Measurements from ENCODE around the gene ZCCHC10. TPM values are rescaled to one million over a fixed set of nuclear protein-coding genes. Genes with fewer than 3 reads are reported as not detected.
"Not testable (repeated sequence)": the region's sequence is repeated elsewhere in the genome, so short reads cannot be mapped to it uniquely, and the experiment has no call there.

ZCCHC10 gene
- total and polyA plus RNA-seq, 2 experiments from 2014 or later, result 30.7 to 33.0 TPM

DNA sequence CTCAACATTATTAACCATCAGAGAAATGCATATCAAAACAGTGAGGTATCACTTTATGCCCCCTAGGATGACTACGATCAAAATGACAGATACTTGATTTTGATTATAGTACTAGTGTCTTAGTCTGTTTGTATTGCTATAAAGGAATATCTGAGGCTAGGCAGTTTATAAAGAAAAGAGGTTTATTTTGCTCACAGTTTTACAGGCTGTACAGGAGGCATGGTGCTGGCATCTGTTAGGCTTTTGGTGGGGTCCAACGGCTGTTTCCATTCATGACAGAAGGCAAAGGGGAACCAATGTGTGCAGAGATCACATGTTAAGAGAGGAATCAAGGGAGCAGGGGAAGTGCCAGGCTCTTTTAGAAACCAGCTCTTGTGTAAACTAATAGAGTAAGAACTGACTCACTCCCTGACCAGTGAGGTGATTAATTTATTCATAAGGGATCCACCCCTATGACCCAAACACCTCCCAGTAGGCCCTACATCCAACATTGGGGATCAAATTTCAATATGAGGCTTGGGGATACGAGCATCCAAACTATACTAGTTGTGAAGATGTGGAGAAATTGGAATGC is 46.9 kb downstream of the ZCCHC10 start:
- no peak for TF ChIP-seq EZH2phosphoT487 (IDR thresholded peaks at IDR 0.05; ENCODE audit: low read depth, severe bottlenecking, unreplicated experiment)
- TF ChIP-seq, protein P1, sequence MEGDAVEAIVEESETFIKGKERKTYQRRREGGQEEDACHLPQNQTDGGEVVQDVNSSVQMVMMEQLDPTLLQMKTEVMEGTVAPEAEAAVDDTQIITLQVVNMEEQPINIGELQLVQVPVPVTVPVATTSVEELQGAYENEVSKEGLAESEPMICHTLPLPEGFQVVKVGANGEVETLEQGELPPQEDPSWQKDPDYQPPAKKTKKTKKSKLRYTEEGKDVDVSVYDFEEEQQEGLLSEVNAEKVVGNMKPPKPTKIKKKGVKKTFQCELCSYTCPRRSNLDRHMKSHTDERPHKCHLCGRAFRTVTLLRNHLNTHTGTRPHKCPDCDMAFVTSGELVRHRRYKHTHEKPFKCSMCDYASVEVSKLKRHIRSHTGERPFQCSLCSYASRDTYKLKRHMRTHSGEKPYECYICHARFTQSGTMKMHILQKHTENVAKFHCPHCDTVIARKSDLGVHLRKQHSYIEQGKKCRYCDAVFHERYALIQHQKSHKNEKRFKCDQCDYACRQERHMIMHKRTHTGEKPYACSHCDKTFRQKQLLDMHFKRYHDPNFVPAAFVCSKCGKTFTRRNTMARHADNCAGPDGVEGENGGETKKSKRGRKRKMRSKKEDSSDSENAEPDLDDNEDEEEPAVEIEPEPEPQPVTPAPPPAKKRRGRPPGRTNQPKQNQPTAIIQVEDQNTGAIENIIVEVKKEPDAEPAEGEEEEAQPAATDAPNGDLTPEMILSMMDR (IDR thresholded peaks at IDR 0.05; ENCODE audit: poor library complexity), result no peak
- no peak for TF ChIP-seq EZH2 (IDR thresholded peaks at IDR 0.05; ENCODE audit: borderline replicate concordance)
- H3K27me3 ChIP-seq, result no peaks in the 10 kb centered on the region
- H3K4me3 ChIP-seq, result no peak overlapping the region
- DNase-seq (ENCODE audit: low spot score), result no peak
- no peaks in the 10 kb centered on the region for H3K9me2 ChIP-seq (replicated peaks; ENCODE audit: insufficient read depth)
- no peak overlapping the region for H3K4me2 ChIP-seq
- no peaks in the 10 kb centered on the region for H4K20me1 ChIP-seq (ENCODE audit: insufficient read depth, poor library complexity, severe bottlenecking)
- no peaks in the 10 kb centered on the region for H3K9me3 ChIP-seq (ENCODE audit: low read depth)
- WGBS (ENCODE audit: low lambda C conversion rate, missing lambda C conversion rate), result 90% methylated on average over 3 of the region's 3 CpGs
- no peaks in the 10 kb centered on the region for H3K4me1 ChIP-seq (ENCODE audit: insufficient read depth)
- H3K27ac ChIP-seq, result no peak overlapping the region
- no peaks in the 10 kb centered on the region for H3K36me3 ChIP-seq (replicated peaks; ENCODE audit: insufficient read depth, low read depth)
- H3K79me2 ChIP-seq, result no peaks in the 10 kb centered on the region
- H2AFZ ChIP-seq, result no peak overlapping the region

DNA sequence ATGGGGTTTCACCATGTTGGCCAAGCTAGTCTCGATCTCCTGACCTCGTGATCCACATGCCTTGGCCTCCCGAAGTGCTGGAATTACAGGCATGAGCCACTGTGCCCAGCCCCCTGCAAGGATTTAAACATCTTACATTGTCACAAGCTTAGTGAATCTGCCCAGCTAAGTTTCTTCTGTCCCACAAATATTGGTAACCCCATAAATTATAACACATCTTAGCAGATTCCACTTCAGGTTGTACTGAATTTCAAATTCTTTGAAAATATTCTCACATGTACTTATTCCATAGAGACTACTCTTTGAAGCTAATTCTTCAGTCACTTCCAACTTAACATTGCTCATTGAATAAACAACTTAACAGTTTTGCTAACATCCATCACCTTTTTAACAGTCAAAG is 49.5 kb downstream of the ZCCHC10 start:
- no peaks in the 10 kb centered on the region for H3K79me2 ChIP-seq
- H4K20me1 ChIP-seq (ENCODE audit: insufficient read depth, poor library complexity, severe bottlenecking), result no peaks in the 10 kb centered on the region
- TF ChIP-seq EZH2phosphoT487 (IDR thresholded peaks at IDR 0.05; ENCODE audit: low read depth, severe bottlenecking, unreplicated experiment) (no peak), EZH2 (IDR thresholded peaks at IDR 0.05; ENCODE audit: borderline replicate concordance) (no peak)
- TF ChIP-seq, protein P1 (IDR thresholded peaks at IDR 0.05; ENCODE audit: poor library complexity), result no peak
- no peak overlapping the region for H3K27ac ChIP-seq
- no peaks in the 10 kb centered on the region for H3K9me3 ChIP-seq (ENCODE audit: low read depth)
- no peak overlapping the region for H2AFZ ChIP-seq
- H3K27me3 ChIP-seq, result no peaks in the 10 kb centered on the region
- H3K4me2 ChIP-seq, result no peak overlapping the region
- H3K4me1 ChIP-seq (ENCODE audit: insufficient read depth), result no peaks in the 10 kb centered on the region
- H3K36me3 ChIP-seq (replicated peaks; ENCODE audit: insufficient read depth, low read depth), result no peaks in the 10 kb centered on the region
- H3K9me2 ChIP-seq (replicated peaks; ENCODE audit: insufficient read depth), result no peaks in the 10 kb centered on the region
- 90% methylated on average over 3 of the region's 3 CpGs for WGBS (ENCODE audit: low lambda C conversion rate, missing lambda C conversion rate)
- H3K4me3 ChIP-seq, result no peak overlapping the region
- DNase-seq (ENCODE audit: low spot score), result no peak

DNA sequence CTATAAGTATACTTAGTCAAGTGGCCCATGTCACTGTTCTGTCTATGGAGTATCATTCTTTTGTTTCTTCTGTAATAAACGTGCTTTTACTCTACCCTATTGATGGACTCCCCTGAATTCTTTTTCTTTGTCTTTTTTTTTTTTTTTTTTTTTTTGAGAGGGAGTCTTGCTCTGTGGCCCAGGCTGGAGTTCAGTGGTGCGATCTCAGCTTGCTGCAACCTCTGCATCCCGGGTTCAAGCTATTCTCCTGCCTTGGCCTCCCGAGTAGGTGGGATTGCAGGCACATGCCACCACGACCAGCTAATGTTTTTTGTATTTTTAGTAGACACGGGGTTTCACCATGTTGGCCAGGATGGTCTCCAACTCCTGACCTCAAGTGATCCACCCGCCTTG is 53.9 kb downstream of the ZCCHC10 start:
- H3K4me2 ChIP-seq; H3K79me2 ChIP-seq; H3K27me3 ChIP-seq; H3K9me2 ChIP-seq (replicated peaks; ENCODE audit: insufficient read depth); DNase-seq (ENCODE audit: low spot score); H3K9me3 ChIP-seq (ENCODE audit: low read depth); H2AFZ ChIP-seq; H4K20me1 ChIP-seq (ENCODE audit: insufficient read depth, poor library complexity, severe bottlenecking); H3K4me1 ChIP-seq (ENCODE audit: insufficient read depth); H3K4me3 ChIP-seq; H3K36me3 ChIP-seq (replicated peaks; ENCODE audit: insufficient read depth, low read depth): not testable (repeated sequence)
- H3K27ac ChIP-seq, result peak overlapping the region; percentile 25
- WGBS (ENCODE audit: low lambda C conversion rate, missing lambda C conversion rate), result 99% methylated on average over 7 of the region's 7 CpGs

DNA sequence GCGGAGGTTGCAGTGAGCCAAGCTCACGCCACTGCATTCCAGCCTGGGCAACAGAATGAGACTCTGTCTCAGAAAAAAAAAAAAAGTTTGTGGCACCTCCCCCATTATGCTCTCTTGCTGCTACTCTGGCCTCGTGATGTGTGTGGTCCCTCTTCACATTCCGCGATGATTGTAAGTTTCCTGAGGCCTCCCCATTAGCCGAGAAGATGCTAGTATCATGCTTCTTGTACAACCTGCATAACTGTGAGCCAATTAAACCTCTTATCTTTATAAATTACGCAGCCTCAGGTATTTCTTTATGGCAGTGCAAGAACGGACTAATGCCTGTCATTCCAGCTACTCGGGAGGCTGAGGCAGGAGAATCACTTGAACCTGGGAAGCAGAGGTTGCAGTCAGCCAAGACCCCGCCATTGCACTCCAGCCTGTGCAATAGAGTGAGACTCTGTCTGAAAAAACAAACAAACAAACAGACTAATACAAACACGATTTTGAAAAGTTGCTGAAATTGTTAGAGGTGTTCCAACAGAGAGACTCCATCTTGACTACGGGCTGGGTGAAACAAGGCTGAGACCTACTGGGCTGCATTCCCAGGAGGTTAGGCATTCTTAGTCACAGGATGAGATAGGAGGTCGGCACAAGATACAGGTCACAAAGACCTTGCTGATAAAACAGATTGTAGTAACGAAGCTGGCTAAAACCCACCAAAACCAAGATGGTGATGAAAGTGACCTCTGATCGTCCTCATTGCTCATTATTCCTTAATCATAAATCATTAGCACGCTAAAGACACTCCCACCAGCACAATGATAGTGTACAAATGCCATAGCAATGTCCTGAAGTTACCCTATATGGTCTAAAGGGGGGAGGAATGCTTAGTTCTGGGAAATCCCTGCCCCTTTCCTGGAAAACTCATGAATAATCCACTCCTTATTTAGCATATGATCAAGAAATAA is 54.6 kb downstream of the ZCCHC10 start:
- Histone ChIP-seq H3K27me3 (no peaks in the 10 kb centered on the region), H3K9me3 (ENCODE audit: low read depth) (no peaks in the 10 kb centered on the region), H4K20me1 (ENCODE audit: insufficient read depth, poor library complexity, severe bottlenecking) (no peaks in the 10 kb centered on the region), H3K9me2 (replicated peaks; ENCODE audit: insufficient read depth) (no peaks in the 10 kb centered on the region), H3K4me2 (no peak overlapping the region), H2AFZ (no peak overlapping the region), H3K4me3 (no peak overlapping the region), H3K36me3 (replicated peaks; ENCODE audit: insufficient read depth, low read depth) (no peaks in the 10 kb centered on the region), H3K79me2 (no peaks in the 10 kb centered on the region), H3K27ac (peak overlapping the region; percentile 25), H3K4me1 (ENCODE audit: insufficient read depth) (no peaks in the 10 kb centered on the region)
- TF ChIP-seq EZH2phosphoT487 (IDR thresholded peaks at IDR 0.05; ENCODE audit: low read depth, severe bottlenecking, unreplicated experiment) (no peak), EZH2 (IDR thresholded peaks at IDR 0.05; ENCODE audit: borderline replicate concordance) (no peak)
- TF ChIP-seq, protein P1 (IDR thresholded peaks at IDR 0.05; ENCODE audit: poor library complexity), result no peak
- 73% methylated on average over 16 of the region's 16 CpGs for WGBS (ENCODE audit: low lambda C conversion rate, missing lambda C conversion rate)
- DNase-seq (ENCODE audit: low spot score), result no peak

Measured in hepatocyte (in vitro differentiated cells).